Measurements from ENCODE around the gene CSMD2.
A peak's percentile ranks its signal among the peaks of the same experiment; 100 is the strongest.

Gene CSMD2

GRCh38 chr1:33635336-33636012 lies 529.6 kb downstream of the CSMD2 start:
- no peak for DNase-seq (ENCODE audit: low read depth)

- no peak for DNase-seq (ENCODE audit: low read depth)
These were observed 530.2 kb downstream of the CSMD2 start for GRCh38 chr1:33634806-33635205.

DNA sequence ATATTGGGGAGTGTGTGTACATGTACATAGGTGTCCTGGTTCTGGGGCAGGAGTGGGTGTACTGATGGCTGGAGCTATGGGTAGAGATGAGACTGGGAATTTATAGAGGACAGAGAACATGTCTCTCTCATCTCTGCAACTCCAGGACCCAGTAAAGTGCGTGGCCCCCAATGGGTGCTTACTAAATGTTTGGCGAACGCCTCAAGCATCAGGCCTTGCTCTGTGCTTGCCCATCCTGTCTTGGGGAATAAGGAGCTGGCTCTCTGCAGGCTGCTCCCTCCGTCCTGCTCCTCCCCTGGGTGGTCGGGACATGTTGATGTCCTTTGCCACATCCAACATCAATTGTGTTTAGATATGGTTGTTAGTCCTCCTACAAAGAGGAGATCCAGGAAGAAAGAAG lies 530.9 kb downstream of the CSMD2 start:
- no peak for DNase-seq (ENCODE audit: low read depth)

GRCh38 chr1:33633019-33633801 lies 531.8 kb downstream of the CSMD2 start:
- peak; percentile 29 for DNase-seq (ENCODE audit: low read depth)

DNA sequence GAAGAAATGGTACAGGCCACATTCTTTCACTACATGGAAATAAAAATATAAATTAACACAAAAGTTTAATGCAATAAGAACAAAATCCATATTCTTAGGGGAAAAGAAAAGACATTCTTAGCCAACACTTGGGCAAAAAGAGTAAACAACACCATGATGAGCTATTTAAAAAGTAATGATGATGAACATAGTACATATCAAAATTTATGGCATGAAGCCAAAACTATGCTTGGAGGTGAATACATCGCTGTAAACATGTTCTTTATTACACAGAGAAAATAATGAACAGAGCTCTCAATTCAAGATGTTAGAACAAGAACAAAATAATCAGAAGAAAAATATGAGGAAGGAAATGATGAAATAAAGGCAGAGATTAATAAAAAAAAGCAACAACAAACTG lies 534.3 kb downstream of the CSMD2 start:
- no peak for DNase-seq (ENCODE audit: low read depth)

DNA sequence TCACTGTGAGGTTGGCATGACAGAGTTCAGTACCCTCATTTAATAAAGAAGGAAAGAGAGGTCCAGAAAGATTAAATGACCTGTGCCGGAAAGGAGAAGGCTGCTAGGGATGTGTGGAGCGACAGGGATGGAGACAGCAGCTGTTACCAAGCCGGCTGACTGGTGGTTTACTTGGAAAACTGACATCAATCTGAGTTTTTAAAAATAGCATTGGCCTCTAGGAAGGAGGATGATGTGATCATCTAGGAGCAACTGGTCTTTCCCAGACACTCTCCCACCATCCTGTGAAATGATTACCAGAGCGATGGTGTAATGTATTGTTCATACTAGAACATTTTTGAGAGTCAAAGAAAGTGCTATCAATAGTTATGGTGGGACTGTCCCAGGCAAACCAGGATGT lies 538.2 kb downstream of the CSMD2 start:
- DNase-seq (ENCODE audit: low read depth) = no peak

GRCh38 chr1:33624991-33625870 lies 539.8 kb downstream of the CSMD2 start:
- DNase-seq (ENCODE audit: low read depth) = no peak

DNA sequence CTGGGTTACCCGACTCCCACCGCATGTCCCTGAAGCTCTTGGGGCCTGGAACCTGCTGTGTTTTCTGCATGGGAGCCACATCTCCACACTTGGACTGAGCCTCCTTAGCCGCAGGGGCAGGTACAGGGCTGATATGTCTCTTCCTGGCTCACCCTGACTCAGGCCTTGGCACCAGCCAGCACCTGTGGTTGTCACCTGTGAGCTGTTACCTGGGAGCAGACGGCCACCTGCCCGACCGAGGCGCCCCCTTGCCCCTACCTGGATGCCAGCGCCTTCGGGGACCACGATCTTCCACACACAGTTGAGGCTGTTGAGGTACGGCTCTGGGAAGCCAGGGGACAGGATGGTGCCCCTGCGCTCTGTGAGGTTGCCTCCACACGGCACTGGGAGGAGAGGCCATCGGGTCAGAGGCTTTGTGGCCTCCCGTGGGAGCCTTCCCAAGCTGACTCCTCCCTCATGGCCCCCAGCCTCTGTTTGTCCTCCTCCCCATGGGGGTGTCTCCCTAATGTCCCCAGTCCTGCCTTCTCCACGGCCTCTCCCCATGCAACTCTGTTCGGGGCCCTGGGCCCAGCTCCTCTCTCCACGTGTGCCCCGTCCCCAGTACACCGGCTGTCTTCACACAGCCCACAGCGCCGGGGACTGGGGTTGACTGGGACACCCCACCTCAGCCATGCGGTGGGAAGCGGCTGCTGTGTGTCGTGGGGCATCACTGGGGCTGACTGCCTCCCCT lies 540.6 kb downstream of the CSMD2 start:
- no peak for DNase-seq (ENCODE audit: low read depth)

DNA sequence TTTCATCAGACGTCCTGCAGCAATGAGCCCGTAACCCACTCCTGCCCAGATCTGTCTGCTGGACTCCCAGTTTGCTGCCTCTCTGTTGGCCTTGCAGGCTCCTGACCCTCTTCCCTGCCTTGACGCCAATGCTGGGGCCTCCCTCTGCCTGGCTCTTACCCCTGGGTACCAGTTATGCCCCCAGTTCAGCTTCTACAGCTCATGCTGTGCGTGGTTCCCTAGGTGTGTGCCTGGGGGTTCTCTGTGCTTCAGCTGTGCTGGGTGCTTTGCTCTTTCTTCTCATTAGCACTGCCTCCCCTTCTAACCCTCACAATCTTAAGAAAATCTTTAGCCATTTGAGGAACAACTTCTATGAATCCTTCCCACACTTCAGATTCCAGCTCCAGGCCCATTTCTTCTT lies 541.2 kb downstream of the CSMD2 start:
- no peak for DNase-seq (ENCODE audit: low read depth)

DNA sequence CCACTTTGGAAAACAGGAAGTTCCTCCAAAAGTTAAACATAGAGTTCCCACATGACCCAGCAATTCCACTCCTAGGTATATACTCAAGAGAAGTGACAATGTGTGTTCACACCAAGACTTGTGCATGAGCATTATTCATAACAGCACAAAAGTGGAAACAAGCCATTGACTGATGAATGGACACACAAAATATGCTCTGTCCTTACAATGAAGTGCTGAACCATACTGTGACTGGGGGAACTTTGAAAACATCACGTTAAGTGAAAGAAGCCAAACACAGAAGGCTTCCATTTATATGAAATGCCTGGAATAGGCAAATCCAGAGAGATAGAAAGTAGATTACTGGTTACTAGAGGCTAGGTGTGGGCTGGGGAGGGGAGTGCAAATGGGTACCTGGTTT lies 542.3 kb downstream of the CSMD2 start:
- no peak for DNase-seq (ENCODE audit: low read depth)

DNA sequence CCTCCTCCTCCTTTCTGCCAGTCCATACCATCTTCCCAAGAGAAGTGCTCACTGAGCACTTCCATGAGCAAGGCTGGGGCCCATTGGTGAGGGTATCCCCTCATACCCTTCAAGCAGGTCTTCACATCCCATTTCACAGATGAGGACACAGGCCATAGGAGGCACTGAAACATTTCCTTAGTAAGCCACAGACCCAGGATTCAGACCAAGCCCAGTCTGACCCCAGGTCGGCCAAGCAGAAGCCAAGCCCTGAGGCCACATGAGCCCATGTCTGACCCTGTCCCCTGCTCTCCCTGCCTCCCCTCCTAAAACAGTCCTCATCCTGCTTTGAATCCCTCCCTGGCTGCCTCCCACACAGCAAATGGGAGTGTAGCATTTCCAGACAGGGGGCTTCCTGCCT lies 546.4 kb downstream of the CSMD2 start:
- DNase-seq (ENCODE audit: low read depth) = no peak

DNA sequence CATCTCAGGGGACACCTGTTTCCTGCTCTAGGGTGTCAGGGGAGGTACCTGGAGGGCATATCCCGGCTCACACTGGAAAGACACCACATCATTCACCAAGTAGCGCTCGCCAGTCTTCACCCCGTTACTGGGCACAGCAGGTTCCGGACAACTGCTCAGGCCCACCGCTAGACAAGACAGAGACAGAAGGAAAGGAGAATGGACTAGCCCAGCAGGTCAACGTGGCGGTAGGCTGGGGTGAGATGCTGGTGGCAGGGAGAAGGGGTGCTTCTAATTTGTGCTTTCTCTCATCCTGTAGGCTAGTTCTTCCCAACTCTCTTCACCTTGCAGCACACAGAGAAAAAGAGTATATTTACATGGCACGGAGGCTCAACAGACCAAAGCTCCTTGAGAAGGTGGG lies 547.6 kb downstream of the CSMD2 start:
- no peak for DNase-seq (ENCODE audit: low read depth)

DNA sequence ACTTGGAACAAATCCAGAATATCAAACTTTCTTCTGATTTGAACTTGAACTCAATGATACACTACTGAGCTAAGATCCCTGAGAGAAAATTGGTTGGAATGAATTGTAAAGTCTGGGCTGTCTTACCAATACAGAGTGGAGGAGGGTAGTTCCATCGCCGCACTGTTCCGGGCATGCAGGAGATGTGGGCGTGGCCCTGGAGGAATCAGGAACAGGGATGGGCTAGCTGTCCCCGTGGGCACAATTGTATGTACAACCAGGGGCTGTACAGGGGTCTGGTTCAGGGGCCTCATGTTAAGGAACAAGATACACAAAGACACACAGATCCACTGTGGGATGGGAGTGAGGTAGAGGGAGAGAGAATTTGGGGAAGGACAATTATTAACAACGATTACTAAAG lies 548.2 kb downstream of the CSMD2 start:
- no peak for DNase-seq (ENCODE audit: low read depth)

DNA sequence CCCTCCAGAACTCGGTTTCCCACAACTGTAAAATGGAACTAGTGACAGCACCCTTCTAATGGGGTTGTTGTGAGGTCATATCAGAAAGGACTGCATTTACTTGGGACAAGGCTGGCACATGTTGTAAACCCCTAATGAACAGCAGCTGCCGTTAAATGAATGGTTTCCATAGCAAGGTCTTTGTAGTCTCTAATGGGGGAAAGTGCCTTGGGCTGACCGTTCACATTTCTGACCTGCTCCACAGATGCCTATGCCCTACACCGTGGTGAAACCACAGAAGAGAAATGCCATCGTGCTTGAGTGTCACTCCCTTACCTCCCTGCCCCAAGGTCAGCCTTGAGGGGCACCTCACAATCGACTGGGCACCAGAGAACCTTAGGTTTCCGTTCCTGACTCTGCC lies 549.5 kb downstream of the CSMD2 start:
- no peak for DNase-seq (ENCODE audit: low read depth)

- DNase-seq (ENCODE audit: low read depth) = no peak
These were observed 554.1 kb downstream of the CSMD2 start for GRCh38 chr1:33610864-33611455.

GRCh38 chr1:33610391-33610790 lies 554.6 kb downstream of the CSMD2 start:
- DNase-seq (ENCODE audit: low read depth) = no peak

- no peak for DNase-seq (ENCODE audit: low read depth)
These were observed 555.3 kb downstream of the CSMD2 start for GRCh38 chr1:33609739-33610138.

DNA sequence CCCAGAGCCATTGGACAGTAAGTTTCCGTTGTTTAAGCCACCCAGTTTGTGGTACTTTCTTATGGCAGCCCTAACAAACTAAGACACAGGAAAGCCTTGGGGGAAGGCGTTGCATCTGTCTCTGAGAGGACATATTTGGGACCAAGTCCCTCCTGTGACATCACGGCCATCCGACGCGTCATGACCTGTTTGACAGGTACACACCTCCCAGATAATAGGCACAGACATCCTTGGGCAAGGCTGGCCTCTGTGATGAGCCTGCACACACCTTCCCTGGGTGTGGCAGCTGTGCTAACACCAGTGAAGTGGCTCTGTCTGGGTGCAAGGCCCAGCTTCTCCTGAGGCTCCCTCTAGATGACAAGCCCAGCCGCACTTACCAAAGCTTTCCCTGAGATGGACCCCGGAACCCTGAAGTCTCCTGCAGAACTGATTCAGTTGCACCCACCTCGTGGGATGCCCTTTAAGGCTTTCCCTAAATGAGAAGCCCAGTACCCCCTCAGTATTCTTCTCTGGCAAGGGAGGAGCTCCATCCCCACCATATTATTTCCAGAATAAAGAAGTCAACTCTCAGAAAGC lies 556.1 kb downstream of the CSMD2 start:
- DNase-seq (ENCODE audit: low read depth) = no peak

DNA sequence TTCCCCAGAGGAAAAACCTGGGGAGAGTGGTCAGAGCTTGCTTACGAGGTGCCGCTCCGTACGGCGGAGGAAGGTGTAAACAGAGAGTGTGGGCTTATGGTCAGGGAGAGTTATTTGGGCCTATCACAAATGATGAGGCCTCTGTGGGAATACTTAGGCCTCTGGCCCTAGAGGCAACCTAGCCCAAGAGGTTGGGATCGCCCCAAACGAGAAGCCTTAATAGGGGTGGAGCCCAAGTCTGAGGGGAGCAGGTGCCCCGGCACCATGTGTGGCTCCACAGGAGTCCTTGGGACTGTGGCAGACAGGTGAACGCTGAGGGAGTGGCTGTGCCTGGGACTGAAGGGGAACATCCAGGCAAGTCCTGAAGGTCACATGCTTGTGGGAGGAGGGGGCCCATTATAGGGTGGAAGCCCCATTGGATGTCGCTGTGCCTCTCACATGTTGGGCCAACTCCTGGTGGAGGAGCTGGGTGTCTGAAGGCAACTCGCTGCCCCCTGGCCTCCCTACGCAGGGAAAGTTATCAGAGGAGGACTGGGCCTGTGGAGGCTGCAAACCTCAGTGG lies 557.5 kb downstream of the CSMD2 start:
- no peak for DNase-seq (ENCODE audit: low read depth)

- no peak for DNase-seq (ENCODE audit: low read depth)
These were observed 558.8 kb downstream of the CSMD2 start for GRCh38 chr1:33606272-33606671.

- no peak for DNase-seq (ENCODE audit: low read depth)
These were observed 562.8 kb downstream of the CSMD2 start for GRCh38 chr1:33602271-33602670.
